GM21526 (cell line): Measurements from ENCODE around the gene OPA1.
"Not testable (repeated sequence)": the region's sequence is repeated elsewhere in the genome, so short reads cannot be mapped to it uniquely, and the experiment has no call there.

Experiments used
- ATAC-seq: cut with Tn5 transposase; IDR thresholded peaks from one replicate; pipeline ENCODE4 v1.9.1; 2021; ENCODE audit warnings: moderate library complexity; ENCODE audit not compliant: unreplicated experiment, low FRiP score

Gene OPA1

GRCh38 chr3:193589616-193590015 lies 3.4 kb upstream of the OPA1 start:
- no peak for ATAC-seq

- no peak for ATAC-seq
Measured at GRCh38 chr3:193590088-193590856, 2.7 kb upstream of the OPA1 start.

DNA sequence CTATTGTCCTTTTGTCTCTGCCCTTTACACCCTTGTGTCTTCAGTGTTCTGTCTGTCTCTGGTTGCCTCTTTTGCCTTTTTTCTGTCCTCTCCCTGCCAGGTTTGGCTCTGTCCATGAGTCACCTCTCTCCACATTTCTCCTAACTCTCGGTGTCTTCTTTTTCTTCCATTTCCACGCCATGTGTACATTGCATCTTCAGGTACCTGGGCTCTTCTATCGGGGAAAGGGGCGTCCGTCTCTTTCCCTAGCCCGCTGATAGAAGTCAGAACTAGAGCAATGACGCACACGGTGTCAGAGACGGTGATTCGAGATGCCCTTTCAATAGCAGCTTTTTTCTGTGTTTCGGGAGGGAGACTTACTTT lies 641 bp downstream of the OPA1 start:
- peak; percentile 17 for ATAC-seq

- no peak for ATAC-seq
Measured at GRCh38 chr3:193594946-193595689, 2.1 kb downstream of the OPA1 start.

DNA sequence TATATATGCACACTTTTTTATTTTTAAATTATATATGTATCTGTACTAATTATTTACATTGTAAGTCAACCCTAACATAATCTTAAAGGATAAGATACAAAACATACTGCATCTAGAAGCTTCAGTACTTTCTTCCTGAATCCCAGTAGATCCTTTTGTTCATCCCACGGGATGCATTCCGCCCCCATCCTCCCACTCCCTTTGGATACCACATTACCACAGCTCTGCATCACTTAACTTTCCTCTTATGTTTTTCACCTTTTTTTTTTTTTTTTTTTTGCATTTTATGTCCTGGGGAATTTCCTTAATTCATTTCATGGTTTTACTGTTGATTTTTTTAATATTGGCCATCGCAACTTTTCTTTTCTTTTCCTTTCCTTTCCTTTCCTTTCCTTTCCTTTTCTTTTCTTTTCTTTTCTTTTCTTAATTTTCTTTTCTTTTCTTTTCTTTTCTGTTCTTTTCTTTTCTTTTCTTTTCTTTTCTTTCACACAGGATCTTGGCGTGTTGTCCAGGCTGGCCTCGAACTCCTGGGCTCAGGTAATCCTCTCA lies 3.0 kb downstream of the OPA1 start:
- no peak for ATAC-seq

DNA sequence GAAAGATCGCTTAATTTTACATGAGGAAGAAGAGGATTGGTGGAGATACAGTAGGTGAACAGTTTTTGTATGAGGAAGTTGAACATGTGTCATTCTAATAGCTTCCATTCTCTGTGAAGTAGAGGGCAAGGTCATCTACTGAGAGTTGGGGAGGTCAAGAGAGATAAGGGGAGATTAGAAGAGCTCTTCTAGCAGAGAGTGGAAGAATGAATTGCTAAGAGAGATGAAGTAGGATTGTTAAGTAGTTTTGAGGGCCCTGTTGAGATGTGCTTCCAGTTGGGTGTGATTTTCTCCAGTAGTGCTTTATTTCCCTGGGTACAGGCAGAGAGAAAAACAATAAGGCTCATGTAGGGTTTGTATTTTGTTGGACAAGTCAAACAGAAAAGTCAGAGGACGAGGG lies 5.2 kb downstream of the OPA1 start:
- no peak for ATAC-seq

DNA sequence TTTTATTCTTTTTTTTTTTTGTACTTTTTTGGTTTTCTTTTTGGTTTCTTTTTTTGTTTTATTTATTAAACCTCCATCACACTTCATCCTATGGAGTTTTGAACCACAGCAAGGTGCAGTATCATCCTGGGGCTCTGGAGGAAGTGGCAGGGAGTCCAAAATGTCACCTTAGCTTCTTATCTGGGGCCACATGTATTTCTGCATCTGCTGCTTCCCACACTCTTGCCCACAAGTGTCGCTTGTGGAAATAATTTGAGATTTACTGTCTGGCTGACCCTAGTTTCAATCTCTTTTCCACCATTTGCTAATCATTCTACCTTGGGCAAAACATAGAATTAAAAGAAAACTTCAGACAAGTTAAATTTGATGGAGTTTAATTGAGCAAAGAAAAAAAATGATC lies 6.4 kb downstream of the OPA1 start:
- no peak for ATAC-seq

DNA sequence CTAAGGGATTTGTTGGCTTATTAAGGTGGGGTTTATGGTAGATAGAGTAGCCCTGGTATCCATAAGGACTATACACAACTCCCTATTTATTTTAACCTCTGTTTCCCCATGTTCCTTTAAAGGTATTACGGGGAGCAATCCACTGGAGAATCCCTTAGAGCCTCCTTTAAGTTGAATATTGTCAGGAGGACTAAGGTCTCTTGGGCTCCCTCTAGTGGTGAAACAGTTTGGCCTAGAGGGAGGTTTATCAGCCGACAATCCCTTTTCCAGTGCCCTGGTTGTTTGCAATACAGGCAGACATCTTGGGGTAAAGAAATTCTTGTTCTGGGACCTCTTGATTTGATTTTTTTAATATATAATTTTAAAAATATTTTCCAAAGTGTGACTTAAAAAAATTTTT lies 12.9 kb downstream of the OPA1 start:
- no peak for ATAC-seq

DNA sequence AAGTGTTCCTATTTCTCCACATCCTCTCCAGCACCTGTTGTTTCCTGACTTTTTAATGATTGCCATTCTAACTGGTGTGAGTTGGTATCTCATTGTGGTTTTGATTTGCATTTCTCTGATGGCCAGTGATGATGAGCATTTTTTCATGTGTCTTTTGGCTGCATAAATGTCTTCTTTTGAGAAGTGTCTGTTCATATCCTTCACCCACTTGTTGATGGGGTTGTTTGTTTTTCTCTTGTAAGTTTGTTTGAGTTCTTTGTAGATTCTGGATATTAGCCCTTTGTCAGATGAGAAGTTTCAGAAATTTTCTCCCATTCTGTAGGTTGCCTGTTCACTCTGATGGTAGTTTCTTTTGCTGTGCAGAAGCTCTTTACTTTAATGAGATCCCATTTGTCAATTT lies 13.9 kb downstream of the OPA1 start:
- not testable (repeated sequence) for ATAC-seq

GRCh38 chr3:193610516-193610915 lies 17.5 kb downstream of the OPA1 start:
- ATAC-seq = not testable (repeated sequence)

DNA sequence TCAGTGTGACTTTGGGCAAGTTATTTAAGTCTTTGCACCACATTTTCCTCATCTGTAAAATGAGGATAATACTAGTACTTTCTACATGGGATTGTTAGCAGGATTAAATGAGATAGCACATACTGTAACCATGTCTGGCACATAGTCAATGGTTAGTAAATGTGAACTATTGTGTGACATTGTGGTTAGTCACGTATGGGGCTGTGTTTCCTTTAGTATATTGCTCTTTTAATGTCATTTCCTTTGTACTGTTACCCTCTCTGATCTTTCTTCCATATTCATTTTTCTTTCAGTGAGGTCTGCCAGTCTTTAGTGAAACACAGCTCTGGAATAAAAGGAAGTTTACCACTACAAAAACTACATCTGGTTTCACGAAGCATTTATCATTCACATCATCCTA lies 21.4 kb downstream of the OPA1 start:
- ATAC-seq = no peak

DNA sequence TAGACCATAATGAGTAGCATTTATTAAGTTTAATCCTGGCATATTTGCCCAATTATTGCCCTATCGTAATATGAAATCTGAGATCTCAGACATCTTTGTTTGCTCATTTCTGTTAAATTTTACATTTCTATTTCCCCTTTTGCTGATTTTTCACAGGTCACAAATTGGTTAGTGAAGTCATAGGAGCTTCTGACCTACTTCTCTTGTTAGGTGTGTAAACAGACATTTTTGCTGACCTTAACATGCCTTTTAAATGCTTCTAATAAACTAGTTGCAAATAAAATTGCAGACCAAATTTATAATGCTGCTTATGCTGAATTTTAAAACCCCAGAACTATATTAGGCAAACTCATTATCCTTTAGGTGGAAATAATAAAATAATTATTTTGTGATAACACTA lies 24.6 kb downstream of the OPA1 start:
- ATAC-seq = no peak

- no peak for ATAC-seq
Measured at GRCh38 chr3:193620057-193620456, 27.0 kb downstream of the OPA1 start.

DNA sequence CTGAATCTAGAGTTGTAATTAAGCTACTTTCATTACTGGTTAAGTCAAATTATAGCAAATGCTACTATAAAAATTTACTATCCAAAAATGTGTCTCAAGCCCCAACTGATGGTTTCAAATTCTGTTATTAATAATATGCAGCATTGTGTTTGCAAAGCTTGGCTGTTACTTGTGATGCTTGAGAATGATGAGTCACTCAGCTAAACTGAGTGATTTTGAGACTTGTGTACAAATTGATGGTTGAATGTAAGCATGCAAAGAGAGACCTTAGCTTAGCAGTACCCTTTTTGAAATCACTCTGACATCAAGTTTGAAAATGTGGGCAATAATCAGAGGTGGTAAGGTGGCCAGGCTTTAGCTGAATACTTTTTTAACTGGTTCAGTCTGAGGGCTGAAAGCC lies 27.6 kb downstream of the OPA1 start:
- peak; percentile 76 for ATAC-seq

DNA sequence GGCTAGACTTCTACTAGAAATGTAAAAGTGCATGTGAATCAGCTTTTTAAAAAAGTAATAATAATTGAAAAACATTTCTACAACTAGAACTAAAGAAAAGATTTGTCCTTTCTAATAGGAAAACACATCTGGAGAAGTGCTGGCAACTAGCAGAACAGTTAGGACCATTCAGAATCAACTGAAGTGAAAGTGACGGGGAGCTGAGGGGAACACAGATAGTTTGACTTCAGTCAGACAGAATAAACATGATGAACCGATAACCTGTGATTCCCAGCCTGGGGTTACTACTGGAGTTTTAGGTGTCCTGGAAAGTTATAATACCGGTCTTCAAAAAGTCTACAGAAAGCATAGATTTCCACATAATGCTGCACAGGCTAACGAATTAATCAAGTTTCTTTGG lies 28.1 kb downstream of the OPA1 start:
- ATAC-seq = peak; percentile 26

DNA sequence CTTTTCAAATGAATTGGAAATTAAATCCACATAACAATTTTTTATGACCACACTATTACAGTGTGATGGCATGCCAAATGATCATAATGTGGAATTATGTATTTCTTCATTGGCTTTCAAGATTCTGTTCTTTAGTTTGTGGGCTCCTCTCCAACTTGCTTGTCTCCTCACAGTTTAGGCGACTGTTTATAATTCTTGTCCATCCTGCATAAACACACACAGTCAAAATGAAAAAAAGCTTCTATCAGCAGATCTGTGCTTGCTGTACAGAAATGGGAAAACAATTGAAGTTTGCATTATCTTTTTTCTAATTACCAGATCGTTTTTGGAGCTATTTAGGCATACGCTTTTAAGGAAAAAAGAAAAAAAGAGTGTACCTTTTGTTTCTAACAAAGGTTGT lies 37.0 kb downstream of the OPA1 start:
- no peak for ATAC-seq

DNA sequence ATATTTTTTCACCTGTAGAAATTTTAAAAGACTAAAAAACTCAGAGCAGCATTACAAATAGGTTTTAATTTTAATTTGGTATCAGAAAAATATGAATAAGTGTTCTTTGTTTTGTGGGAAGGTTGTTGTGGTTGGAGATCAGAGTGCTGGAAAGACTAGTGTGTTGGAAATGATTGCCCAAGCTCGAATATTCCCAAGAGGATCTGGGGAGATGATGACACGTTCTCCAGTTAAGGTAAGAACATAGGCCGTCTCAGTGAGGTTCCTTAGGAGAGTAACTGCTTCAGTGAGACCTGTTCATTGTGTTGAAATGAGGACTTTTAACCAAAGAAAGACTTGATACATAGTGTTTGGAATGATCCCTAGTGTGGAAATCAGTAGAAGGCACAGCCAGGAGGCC lies 44.8 kb downstream of the OPA1 start:
- ATAC-seq = no peak

- ATAC-seq = no peak
Measured at GRCh38 chr3:193638833-193639232, 45.8 kb downstream of the OPA1 start.

DNA sequence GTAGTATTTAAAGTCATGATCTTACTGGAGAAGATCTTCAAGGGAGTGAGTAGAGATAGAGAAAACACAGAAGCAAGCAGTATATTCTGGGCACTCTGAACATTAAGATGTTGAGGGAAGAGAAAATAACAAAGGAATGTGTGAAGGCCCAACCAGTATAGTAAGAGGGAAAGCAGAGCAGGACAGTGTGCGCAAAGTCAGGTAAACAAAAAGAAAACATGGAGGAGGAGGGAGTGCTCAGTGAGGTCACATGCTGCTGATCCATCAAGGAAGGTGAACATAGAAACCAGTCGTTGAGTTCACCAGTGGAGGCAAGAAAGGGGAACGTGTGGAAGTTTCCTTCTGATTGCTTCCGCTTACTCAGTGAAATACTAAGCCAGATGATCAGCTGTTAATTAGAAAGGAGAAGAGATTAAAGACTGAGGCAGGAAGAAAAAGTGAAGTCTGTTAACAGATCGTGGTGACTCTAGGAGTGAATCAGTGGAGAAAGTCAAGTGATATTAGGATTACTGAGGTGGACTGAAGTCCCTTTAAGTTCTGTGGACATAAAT lies 47.2 kb downstream of the OPA1 start:
- no peak for ATAC-seq

- ATAC-seq = no peak
Measured at GRCh38 chr3:193640728-193641439, 47.9 kb downstream of the OPA1 start.

DNA sequence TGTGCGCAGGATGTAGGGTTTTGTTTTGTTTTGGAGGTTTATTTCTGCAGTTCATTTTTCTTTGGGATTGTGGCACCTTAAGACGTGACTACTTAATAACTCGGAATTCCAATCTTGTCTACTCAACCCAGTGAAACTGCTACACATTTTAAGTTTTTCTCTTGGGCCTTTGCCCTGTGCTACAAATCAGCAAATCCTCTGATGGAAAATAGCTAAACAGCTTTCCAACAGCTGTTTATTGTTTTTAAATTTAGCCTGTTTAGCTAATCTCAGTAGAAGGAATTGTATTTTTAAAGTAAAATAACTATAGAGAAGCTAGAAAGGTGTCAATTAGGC lies 48.4 kb downstream of the OPA1 start:
- no peak for ATAC-seq
